ENCODE data around the gene FGGY.
A peak's percentile ranks its signal among the peaks of the same experiment; 100 is the strongest.

GRCh38 chr1:59549903-59550302 is 253.0 kb downstream of the FGGY start:
- TF ChIP-seq ZNF24 (tag by site-specific recombination; IDR thresholded peaks at IDR 0.05), result no peak
- no peak for TF ChIP-seq PRDM1 (tag by site-specific recombination; IDR thresholded peaks at IDR 0.05)
- no peak for TF ChIP-seq ZNF274 (IDR thresholded peaks at IDR 0.05; ENCODE audit: low read length)
- no peak for TF ChIP-seq ZNF274 (tag by site-specific recombination; IDR thresholded peaks at IDR 0.05; ENCODE audit: borderline replicate concordance)
- TF ChIP-seq ZNF223 (tag by site-specific recombination; IDR thresholded peaks at IDR 0.05), result no peak
- TF ChIP-seq ZNF629 (tag by site-specific recombination; IDR thresholded peaks at IDR 0.05), result 0 out of 2 replicates have a peak, but pooled peaks have one; percentile 41
- TF ChIP-seq, protein P1, sequence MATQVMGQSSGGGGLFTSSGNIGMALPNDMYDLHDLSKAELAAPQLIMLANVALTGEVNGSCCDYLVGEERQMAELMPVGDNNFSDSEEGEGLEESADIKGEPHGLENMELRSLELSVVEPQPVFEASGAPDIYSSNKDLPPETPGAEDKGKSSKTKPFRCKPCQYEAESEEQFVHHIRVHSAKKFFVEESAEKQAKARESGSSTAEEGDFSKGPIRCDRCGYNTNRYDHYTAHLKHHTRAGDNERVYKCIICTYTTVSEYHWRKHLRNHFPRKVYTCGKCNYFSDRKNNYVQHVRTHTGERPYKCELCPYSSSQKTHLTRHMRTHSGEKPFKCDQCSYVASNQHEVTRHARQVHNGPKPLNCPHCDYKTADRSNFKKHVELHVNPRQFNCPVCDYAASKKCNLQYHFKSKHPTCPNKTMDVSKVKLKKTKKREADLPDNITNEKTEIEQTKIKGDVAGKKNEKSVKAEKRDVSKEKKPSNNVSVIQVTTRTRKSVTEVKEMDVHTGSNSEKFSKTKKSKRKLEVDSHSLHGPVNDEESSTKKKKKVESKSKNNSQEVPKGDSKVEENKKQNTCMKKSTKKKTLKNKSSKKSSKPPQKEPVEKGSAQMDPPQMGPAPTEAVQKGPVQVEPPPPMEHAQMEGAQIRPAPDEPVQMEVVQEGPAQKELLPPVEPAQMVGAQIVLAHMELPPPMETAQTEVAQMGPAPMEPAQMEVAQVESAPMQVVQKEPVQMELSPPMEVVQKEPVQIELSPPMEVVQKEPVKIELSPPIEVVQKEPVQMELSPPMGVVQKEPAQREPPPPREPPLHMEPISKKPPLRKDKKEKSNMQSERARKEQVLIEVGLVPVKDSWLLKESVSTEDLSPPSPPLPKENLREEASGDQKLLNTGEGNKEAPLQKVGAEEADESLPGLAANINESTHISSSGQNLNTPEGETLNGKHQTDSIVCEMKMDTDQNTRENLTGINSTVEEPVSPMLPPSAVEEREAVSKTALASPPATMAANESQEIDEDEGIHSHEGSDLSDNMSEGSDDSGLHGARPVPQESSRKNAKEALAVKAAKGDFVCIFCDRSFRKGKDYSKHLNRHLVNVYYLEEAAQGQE (tag by site-specific recombination; IDR thresholded peaks at IDR 0.05), result no peak
- no peak for TF ChIP-seq ZNF558 (tag by site-specific recombination; IDR thresholded peaks at IDR 0.05)
- no peak for TF ChIP-seq TCF7L2 (IDR thresholded peaks at IDR 0.05; ENCODE audit: borderline replicate concordance, low read depth, low read length)
- peak; percentile 52 for TF ChIP-seq ZNF10 (tag by site-specific recombination; IDR thresholded peaks at IDR 0.05)
- TF ChIP-seq, protein P2, sequence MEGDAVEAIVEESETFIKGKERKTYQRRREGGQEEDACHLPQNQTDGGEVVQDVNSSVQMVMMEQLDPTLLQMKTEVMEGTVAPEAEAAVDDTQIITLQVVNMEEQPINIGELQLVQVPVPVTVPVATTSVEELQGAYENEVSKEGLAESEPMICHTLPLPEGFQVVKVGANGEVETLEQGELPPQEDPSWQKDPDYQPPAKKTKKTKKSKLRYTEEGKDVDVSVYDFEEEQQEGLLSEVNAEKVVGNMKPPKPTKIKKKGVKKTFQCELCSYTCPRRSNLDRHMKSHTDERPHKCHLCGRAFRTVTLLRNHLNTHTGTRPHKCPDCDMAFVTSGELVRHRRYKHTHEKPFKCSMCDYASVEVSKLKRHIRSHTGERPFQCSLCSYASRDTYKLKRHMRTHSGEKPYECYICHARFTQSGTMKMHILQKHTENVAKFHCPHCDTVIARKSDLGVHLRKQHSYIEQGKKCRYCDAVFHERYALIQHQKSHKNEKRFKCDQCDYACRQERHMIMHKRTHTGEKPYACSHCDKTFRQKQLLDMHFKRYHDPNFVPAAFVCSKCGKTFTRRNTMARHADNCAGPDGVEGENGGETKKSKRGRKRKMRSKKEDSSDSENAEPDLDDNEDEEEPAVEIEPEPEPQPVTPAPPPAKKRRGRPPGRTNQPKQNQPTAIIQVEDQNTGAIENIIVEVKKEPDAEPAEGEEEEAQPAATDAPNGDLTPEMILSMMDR (tag by site-specific recombination; IDR thresholded peaks at IDR 0.05), result no peak
- TF ChIP-seq ZNF768 (tag by site-specific recombination; IDR thresholded peaks at IDR 0.05), result no peak
- no peak for TF ChIP-seq ZSCAN30 (tag by site-specific recombination; IDR thresholded peaks at IDR 0.05)

Measured in HEK293 (cell line).